ENCODE data around the gene ERI3.

Gene ERI3

GRCh38 chr1:44200336-44200735 lies 154.7 kb downstream of the ERI3 start:
- no peak for DNase-seq (ENCODE audit: low read depth)

GRCh38 chr1:44174630-44175029 lies 180.4 kb downstream of the ERI3 start:
- no peak for DNase-seq (ENCODE audit: low read depth)

All from T-helper 22 cell (primary cell).